GM23338 (cell line): ENCODE data around the gene INSM2. TPM values are rescaled to one million over a fixed set of nuclear protein-coding genes. Genes with fewer than 3 reads are reported as not detected.

Source experiments
- ATAC-seq: fragments of 200-7000 bp; cut with Tn5 transposase; 3 replicates; pipeline ENCODE4 v1.9.1; 2020
- DNase-seq: peaks from one replicate; pipeline ENCODE4 v3.0.0-alpha.2; 2015; ENCODE audit warnings: low spot score
- H2AFZ ChIP-seq: fragments of 200-600 bp; sonication (generic); 2 replicates; pipeline ENCODE4 v1.8.0; 2016; ENCODE audit warnings: antibody characterized with exemption, mild to moderate bottlenecking, moderate library complexity
- H3F3A ChIP-seq: fragments of 200-600 bp; sonication (generic); replicated peaks from 2 replicates; pipeline ENCODE4 v1.8.0; 2017; ENCODE audit warnings: antibody characterized with exemption, mixed run types, low read depth
- H3K27ac ChIP-seq: fragments of 200-600 bp; sonication (generic); 2 replicates; pipeline ENCODE4 v1.6.1; 2016; ENCODE audit warnings: low read depth
- H3K27me3 ChIP-seq: fragments of 200-600 bp; sonication (generic); 2 replicates; pipeline ENCODE4 v1.8.0; 2016; ENCODE audit warnings: mild to moderate bottlenecking, mixed run types, moderate library complexity; ENCODE audit not compliant: insufficient read depth
- H3K36me3 ChIP-seq: fragments of 200-600 bp; sonication (generic); 2 replicates; pipeline ENCODE4 v1.8.0; 2016; ENCODE audit warnings: mild to moderate bottlenecking; ENCODE audit not compliant: insufficient read depth
- H3K4me1 ChIP-seq: fragments of 200-600 bp; sonication (generic); 2 replicates; pipeline ENCODE4 v1.8.0; 2016; ENCODE audit warnings: mild to moderate bottlenecking, moderate library complexity; ENCODE audit not compliant: insufficient read depth
- H3K4me2 ChIP-seq: fragments of 200-600 bp; sonication (generic); 2 replicates; pipeline ENCODE4 v1.7.1; 2017; ENCODE audit warnings: mixed run types
- H3K4me3 ChIP-seq: fragments of 200-600 bp; sonication (generic); 2 replicates; pipeline ENCODE4 v1.6.1; 2016; ENCODE audit warnings: mixed run types
- H3K79me2 ChIP-seq: fragments of 200-600 bp; sonication (generic); replicated peaks from 2 replicates; pipeline ENCODE4 v1.8.0; 2017; ENCODE audit warnings: mild to moderate bottlenecking; ENCODE audit not compliant: insufficient read depth
- H3K9me2 ChIP-seq: fragments of 200-600 bp; sonication (generic); 2 replicates; pipeline ENCODE4 v1.8.0; 2017; ENCODE audit not compliant: insufficient read depth
- H4K20me1 ChIP-seq: fragments of 200-600 bp; sonication (generic); replicated peaks from 2 replicates; pipeline ENCODE4 v1.8.0; 2017; ENCODE audit warnings: mild to moderate bottlenecking; ENCODE audit not compliant: insufficient read depth
- H3K27ac Mint-ChIP-seq: 2 replicates; pipeline ENCODE4 v1.8.0; 2020; ENCODE audit warnings: inconsistent platforms, mild to moderate bottlenecking, moderate library complexity, mixed read lengths
- H3K27me3 Mint-ChIP-seq: 3 replicates; pipeline ENCODE4 v1.8.0; 2022; ENCODE audit warnings: low read depth, mild to moderate bottlenecking, moderate library complexity, mixed read lengths, inconsistent platforms; ENCODE audit not compliant: insufficient read depth, poor library complexity
- H3K36me3 Mint-ChIP-seq: 3 replicates; pipeline ENCODE4 v1.8.0; 2021; ENCODE audit warnings: low read depth, mild to moderate bottlenecking, inconsistent platforms, moderate library complexity, mixed read lengths
- H3K4me1 Mint-ChIP-seq: 3 replicates; pipeline ENCODE4 v1.8.0; 2020; ENCODE audit warnings: mild to moderate bottlenecking, inconsistent platforms, mixed read lengths
- H3K4me3 Mint-ChIP-seq: 3 replicates; pipeline ENCODE4 v1.8.0; 2021; ENCODE audit warnings: moderate library complexity, mild to moderate bottlenecking, inconsistent platforms, mixed read lengths
- H3K9me3 Mint-ChIP-seq: 3 replicates; pipeline ENCODE4 v1.8.0; 2020; ENCODE audit warnings: moderate library complexity, mild to moderate bottlenecking, inconsistent platforms, mixed read lengths
- CREB1 ChIP-seq: fragments of 250-450 bp; sonication (Bioruptor Pico); IDR thresholded peaks from 2 replicates; pipeline ENCODE4 v1.5.0; 2020; ENCODE audit warnings: low read depth, mild to moderate bottlenecking, moderate library complexity
- EZH2phosphoT487 ChIP-seq: fragments of 200-600 bp; sonication (generic); IDR thresholded peaks from one replicate; pipeline ENCODE4 v1.8.1; 2018; ENCODE audit warnings: antibody characterized with exemption; ENCODE audit not compliant: unreplicated experiment
- JUNB ChIP-seq: IDR thresholded peaks from one replicate; pipeline ENCODE4 v1.6.1; 2016; ENCODE audit warnings: antibody characterized with exemption; ENCODE audit not compliant: unreplicated experiment
- NANOG ChIP-seq: IDR thresholded peaks from 2 replicates; pipeline ENCODE4 v1.6.1; 2016; ENCODE audit warnings: antibody characterized with exemption, borderline replicate concordance
- POLR2AphosphoS5 ChIP-seq: IDR thresholded peaks from 2 replicates; pipeline ENCODE4 v1.6.1; 2016; ENCODE audit warnings: antibody characterized with exemption, low read depth
- ZNF114 ChIP-seq: fragments of 250-450 bp; sonication (Bioruptor Pico); IDR thresholded peaks from 2 replicates; pipeline ENCODE4 v1.5.0; 2020; ENCODE audit warnings: mild to moderate bottlenecking, moderate library complexity
- ZNF331 ChIP-seq: fragments of 250-450 bp; sonication (Bioruptor Pico); IDR thresholded peaks from 2 replicates; pipeline ENCODE4 v1.5.0; 2020; ENCODE audit warnings: low read depth, mild to moderate bottlenecking, moderate library complexity
- ZNF462 ChIP-seq: fragments of 250-450 bp; sonication (Bioruptor Pico); IDR thresholded peaks from 2 replicates; pipeline ENCODE4 v1.5.0; 2020; ENCODE audit warnings: mild to moderate bottlenecking, moderate library complexity
- polyA plus RNA-seq: library from polyadenylated mRNA; unstranded; fragments of >200 nt; fragmentation: Nextera tagmentation; extraction: Ambion mirVana; gene quantifications from 2 replicates; pipeline ENCODE4 v1.2.1, GENCODE V29; 2016
- total RNA-seq: library from RNA; depleted of rRNA; stranded (reverse); fragments of >200 nt; shearing (Covaris generic); gene quantifications from 2 replicates; pipeline ENCODE4 v1.2.3, GENCODE V29; 2014
- TF ChIP-seq, protein P1 (sequence below): IDR thresholded peaks from one replicate; pipeline ENCODE4 v1.6.1; 2018; ENCODE audit warnings: antibody characterized with exemption; ENCODE audit not compliant: unreplicated experiment
- TF ChIP-seq, protein P2 (sequence below), 2 experiments: fragments of 200-600 bp in 1 of 2; sonication (generic) in 1 of 2; conservative IDR thresholded peaks; 2 replicates each; pipeline versions ENCODE4 v1.5.1 to v1.6.1; 2016 to 2017; ENCODE audit warnings: antibody characterized with exemption in 2 of 2, low read depth in 2 of 2, mild to moderate bottlenecking in 2 of 2, moderate library complexity in 1 of 2

The INSM2 gene
- total and polyA plus RNA-seq, 2 experiments from 2014 or later = not detected

GRCh38 chr14:35512765-35513164 is 21.2 kb upstream of the INSM2 start:
- H3K36me3 Mint-ChIP-seq = no peaks in the 10 kb centered on the region; the same call in 2 of the 3 replicates
- H3K4me2 ChIP-seq = no peak overlapping the region
- peaks cover 15% of the 10 kb centered on the region for H3K9me3 Mint-ChIP-seq
- no peaks in the 10 kb centered on the region for H3K36me3 ChIP-seq
- H3K27ac ChIP-seq = no peak overlapping the region
- no peaks in the 10 kb centered on the region for H3K27me3 Mint-ChIP-seq
- H3K9me2 ChIP-seq = no peaks in the 10 kb centered on the region
- no peaks in the 10 kb centered on the region for H4K20me1 ChIP-seq
- ATAC-seq (no peak), DNase-seq (no peak)
- H3K4me3 ChIP-seq = no peak overlapping the region
- H3K4me1 Mint-ChIP-seq = no peaks in the 10 kb centered on the region
- H3K27me3 ChIP-seq = no peaks in the 10 kb centered on the region
- H3K79me2 ChIP-seq = no peaks in the 10 kb centered on the region
- H3K4me1 ChIP-seq = no peaks in the 10 kb centered on the region
- H3K27ac Mint-ChIP-seq = no peak overlapping the region
- H2AFZ ChIP-seq = no peak overlapping the region
- H3F3A ChIP-seq = no peaks in the 10 kb centered on the region
- TF ChIP-seq ZNF114 (no peak), POLR2AphosphoS5 (no peak), CREB1 (CRISPR knock-in tag) (no peak), EZH2phosphoT487 (no peak), ZNF331 (CRISPR knock-in tag) (no peak), ZNF462 (no peak), JUNB (no peak), NANOG (no peak)
- TF ChIP-seq, protein P1, sequence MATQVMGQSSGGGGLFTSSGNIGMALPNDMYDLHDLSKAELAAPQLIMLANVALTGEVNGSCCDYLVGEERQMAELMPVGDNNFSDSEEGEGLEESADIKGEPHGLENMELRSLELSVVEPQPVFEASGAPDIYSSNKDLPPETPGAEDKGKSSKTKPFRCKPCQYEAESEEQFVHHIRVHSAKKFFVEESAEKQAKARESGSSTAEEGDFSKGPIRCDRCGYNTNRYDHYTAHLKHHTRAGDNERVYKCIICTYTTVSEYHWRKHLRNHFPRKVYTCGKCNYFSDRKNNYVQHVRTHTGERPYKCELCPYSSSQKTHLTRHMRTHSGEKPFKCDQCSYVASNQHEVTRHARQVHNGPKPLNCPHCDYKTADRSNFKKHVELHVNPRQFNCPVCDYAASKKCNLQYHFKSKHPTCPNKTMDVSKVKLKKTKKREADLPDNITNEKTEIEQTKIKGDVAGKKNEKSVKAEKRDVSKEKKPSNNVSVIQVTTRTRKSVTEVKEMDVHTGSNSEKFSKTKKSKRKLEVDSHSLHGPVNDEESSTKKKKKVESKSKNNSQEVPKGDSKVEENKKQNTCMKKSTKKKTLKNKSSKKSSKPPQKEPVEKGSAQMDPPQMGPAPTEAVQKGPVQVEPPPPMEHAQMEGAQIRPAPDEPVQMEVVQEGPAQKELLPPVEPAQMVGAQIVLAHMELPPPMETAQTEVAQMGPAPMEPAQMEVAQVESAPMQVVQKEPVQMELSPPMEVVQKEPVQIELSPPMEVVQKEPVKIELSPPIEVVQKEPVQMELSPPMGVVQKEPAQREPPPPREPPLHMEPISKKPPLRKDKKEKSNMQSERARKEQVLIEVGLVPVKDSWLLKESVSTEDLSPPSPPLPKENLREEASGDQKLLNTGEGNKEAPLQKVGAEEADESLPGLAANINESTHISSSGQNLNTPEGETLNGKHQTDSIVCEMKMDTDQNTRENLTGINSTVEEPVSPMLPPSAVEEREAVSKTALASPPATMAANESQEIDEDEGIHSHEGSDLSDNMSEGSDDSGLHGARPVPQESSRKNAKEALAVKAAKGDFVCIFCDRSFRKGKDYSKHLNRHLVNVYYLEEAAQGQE = no peak
- TF ChIP-seq, protein P2, sequence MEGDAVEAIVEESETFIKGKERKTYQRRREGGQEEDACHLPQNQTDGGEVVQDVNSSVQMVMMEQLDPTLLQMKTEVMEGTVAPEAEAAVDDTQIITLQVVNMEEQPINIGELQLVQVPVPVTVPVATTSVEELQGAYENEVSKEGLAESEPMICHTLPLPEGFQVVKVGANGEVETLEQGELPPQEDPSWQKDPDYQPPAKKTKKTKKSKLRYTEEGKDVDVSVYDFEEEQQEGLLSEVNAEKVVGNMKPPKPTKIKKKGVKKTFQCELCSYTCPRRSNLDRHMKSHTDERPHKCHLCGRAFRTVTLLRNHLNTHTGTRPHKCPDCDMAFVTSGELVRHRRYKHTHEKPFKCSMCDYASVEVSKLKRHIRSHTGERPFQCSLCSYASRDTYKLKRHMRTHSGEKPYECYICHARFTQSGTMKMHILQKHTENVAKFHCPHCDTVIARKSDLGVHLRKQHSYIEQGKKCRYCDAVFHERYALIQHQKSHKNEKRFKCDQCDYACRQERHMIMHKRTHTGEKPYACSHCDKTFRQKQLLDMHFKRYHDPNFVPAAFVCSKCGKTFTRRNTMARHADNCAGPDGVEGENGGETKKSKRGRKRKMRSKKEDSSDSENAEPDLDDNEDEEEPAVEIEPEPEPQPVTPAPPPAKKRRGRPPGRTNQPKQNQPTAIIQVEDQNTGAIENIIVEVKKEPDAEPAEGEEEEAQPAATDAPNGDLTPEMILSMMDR (conservative IDR thresholded peaks at IDR 0.05; ENCODE audit: low read depth in 2 of 2) = no peak
- no peak overlapping the region for H3K4me3 Mint-ChIP-seq
